ENCODE measurements around the gene MFSD12.
"Not testable (repeated sequence)": the region's sequence is repeated elsewhere in the genome, so short reads cannot be mapped to it uniquely, and the experiment has no call there.

MFSD12 gene

GRCh38 chr19:3570606-3571011 lies 13.2 kb upstream of the MFSD12 start:
- Histone ChIP-seq H3K4me2 (ENCODE audit: low read depth, low read length, poor library complexity, severe bottlenecking) (no peak overlapping the region), H3K9ac (ENCODE audit: low read depth, low read length, poor library complexity, severe bottlenecking) (no peak overlapping the region), H3K36me3 (ENCODE audit: insufficient read depth, low read length) (no peaks in the 10 kb centered on the region; the same call in 1 of the 2 replicates), H4K20me1 (ENCODE audit: insufficient read depth, low read length, poor library complexity, severe bottlenecking) (peaks cover 22% of the 10 kb centered on the region), H3K27me3 (ENCODE audit: insufficient read depth, low read length, poor library complexity, severe bottlenecking) (no peaks in the 10 kb centered on the region), H2AFZ (ENCODE audit: low read length) (no peak overlapping the region), H3K79me2 (ENCODE audit: insufficient read depth, low read length) (peaks cover 9% of the 10 kb centered on the region), H3F3A (ENCODE audit: low read depth) (no peaks in the 10 kb centered on the region), H3K4me3 (ENCODE audit: low read length, poor library complexity, severe bottlenecking) (no peak overlapping the region), H3K4me1 (ENCODE audit: insufficient read depth, low read length, poor library complexity, severe bottlenecking) (peaks cover 8% of the 10 kb centered on the region), H3K9me3 (ENCODE audit: insufficient read depth, low read depth, low read length) (no peaks in the 10 kb centered on the region), H3K9me2 (replicated peaks; ENCODE audit: low read depth, low read length) (no peaks in the 10 kb centered on the region)
- no peak for TF ChIP-seq EZH2phosphoT487 (IDR thresholded peaks at IDR 0.05; ENCODE audit: borderline replicate concordance)
- TF ChIP-seq CTCF (conservative IDR thresholded peaks at IDR 0.05; ENCODE audit: low read length): no peak

- H3K9ac ChIP-seq (ENCODE audit: low read depth, low read length, poor library complexity, severe bottlenecking); H3K4me3 ChIP-seq (ENCODE audit: low read length, poor library complexity, severe bottlenecking); H3K36me3 ChIP-seq (ENCODE audit: insufficient read depth, low read length); H3K27me3 ChIP-seq (ENCODE audit: insufficient read depth, low read length, poor library complexity, severe bottlenecking); H3K4me1 ChIP-seq (ENCODE audit: insufficient read depth, low read length, poor library complexity, severe bottlenecking); H3K4me2 ChIP-seq (ENCODE audit: low read depth, low read length, poor library complexity, severe bottlenecking); H3K9me3 ChIP-seq (ENCODE audit: insufficient read depth, low read depth, low read length); H3K79me2 ChIP-seq (ENCODE audit: insufficient read depth, low read length); H3F3A ChIP-seq (ENCODE audit: low read depth); H3K9me2 ChIP-seq (replicated peaks; ENCODE audit: low read depth, low read length); H2AFZ ChIP-seq (ENCODE audit: low read length): not testable (repeated sequence)
- peaks cover 19% of the 10 kb centered on the region for H4K20me1 ChIP-seq (ENCODE audit: insufficient read depth, low read length, poor library complexity, severe bottlenecking)
These were observed 12.7 kb upstream of the MFSD12 start for GRCh38 chr19:3570042-3570441.

- Histone ChIP-seq H4K20me1 (ENCODE audit: insufficient read depth, low read length, poor library complexity, severe bottlenecking) (no peaks in the 10 kb centered on the region), H3K27me3 (ENCODE audit: insufficient read depth, low read length, poor library complexity, severe bottlenecking) (no peaks in the 10 kb centered on the region), H3K4me1 (ENCODE audit: insufficient read depth, low read length, poor library complexity, severe bottlenecking) (no peaks in the 10 kb centered on the region), H3K9me3 (ENCODE audit: insufficient read depth, low read depth, low read length) (no peaks in the 10 kb centered on the region), H3K9me2 (replicated peaks; ENCODE audit: low read depth, low read length) (no peaks in the 10 kb centered on the region), H3K9ac (ENCODE audit: low read depth, low read length, poor library complexity, severe bottlenecking) (no peak overlapping the region), H3F3A (ENCODE audit: low read depth) (no peaks in the 10 kb centered on the region), H3K4me3 (ENCODE audit: low read length, poor library complexity, severe bottlenecking) (no peak overlapping the region), H2AFZ (ENCODE audit: low read length) (no peak overlapping the region), H3K79me2 (ENCODE audit: insufficient read depth, low read length) (no peaks in the 10 kb centered on the region), H3K36me3 (ENCODE audit: insufficient read depth, low read length) (no peaks in the 10 kb centered on the region), H3K4me2 (ENCODE audit: low read depth, low read length, poor library complexity, severe bottlenecking) (no peak overlapping the region)
- no peak for TF ChIP-seq CTCF (conservative IDR thresholded peaks at IDR 0.05; ENCODE audit: low read length)
- no peak for TF ChIP-seq EZH2phosphoT487 (IDR thresholded peaks at IDR 0.05; ENCODE audit: borderline replicate concordance)
These were observed 7.8 kb upstream of the MFSD12 start for GRCh38 chr19:3565139-3565538.

GRCh38 chr19:3563709-3564524 lies 6.5 kb upstream of the MFSD12 start:
- no peaks in the 10 kb centered on the region for H3K9me3 ChIP-seq (ENCODE audit: insufficient read depth, low read depth, low read length)
- no peaks in the 10 kb centered on the region for H3K79me2 ChIP-seq (ENCODE audit: insufficient read depth, low read length)
- H3K9me2 ChIP-seq (replicated peaks; ENCODE audit: low read depth, low read length): no peaks in the 10 kb centered on the region
- H3K4me3 ChIP-seq (ENCODE audit: low read length, poor library complexity, severe bottlenecking): no peak overlapping the region
- H3K36me3 ChIP-seq (ENCODE audit: insufficient read depth, low read length): no peaks in the 10 kb centered on the region
- no peak overlapping the region for H2AFZ ChIP-seq (ENCODE audit: low read length)
- H3K9ac ChIP-seq (ENCODE audit: low read depth, low read length, poor library complexity, severe bottlenecking): no peak overlapping the region
- no peak overlapping the region for H3K4me2 ChIP-seq (ENCODE audit: low read depth, low read length, poor library complexity, severe bottlenecking)
- H3F3A ChIP-seq (ENCODE audit: low read depth): no peaks in the 10 kb centered on the region
- no peaks in the 10 kb centered on the region for H4K20me1 ChIP-seq (ENCODE audit: insufficient read depth, low read length, poor library complexity, severe bottlenecking)
- no peaks in the 10 kb centered on the region for H3K27me3 ChIP-seq (ENCODE audit: insufficient read depth, low read length, poor library complexity, severe bottlenecking)
- H3K4me1 ChIP-seq (ENCODE audit: insufficient read depth, low read length, poor library complexity, severe bottlenecking): no peaks in the 10 kb centered on the region
- TF ChIP-seq CTCF (conservative IDR thresholded peaks at IDR 0.05; ENCODE audit: low read length) (no peak), EZH2phosphoT487 (IDR thresholded peaks at IDR 0.05; ENCODE audit: borderline replicate concordance) (no peak)

All from Loucy (cell line).